NT2/D1 (cell line): ENCODE results near the gene KDM2A.

Source experiments
- SUZ12 ChIP-seq: IDR thresholded peaks from 2 replicates; pipeline ENCODE4 v1.6.1; 2011; ENCODE audit not compliant: insufficient read length, insufficient read depth; ENCODE audit errors: extremely low read depth
- YY1 ChIP-seq: IDR thresholded peaks from 2 replicates; pipeline ENCODE4 v1.6.1; 2011; ENCODE audit not compliant: insufficient read length, insufficient read depth
- ZNF274 ChIP-seq: IDR thresholded peaks from 2 replicates; pipeline ENCODE4 v1.6.1; 2011; ENCODE audit warnings: mild to moderate bottlenecking, low read depth, low read length

- TF ChIP-seq YY1 (no peak), ZNF274 (no peak), SUZ12 (no peak)
Measured at GRCh38 chr11:67178878-67179277, 59.8 kb downstream of the KDM2A start.
